Uterus (tissue), 4 donors: ENCODE results near the gene SETBP1. TPM values are rescaled to one million over a fixed set of nuclear protein-coding genes. Genes with fewer than 3 reads are reported as not detected.

ENCODE experiments used
- DNase-seq, 2 donors: peaks; one replicate each; pipeline ENCODE4 v3.0.0-alpha.2; 2019 to 2020
- H3K27ac ChIP-seq, 2 donors: fragments of 200-600 bp; sonication (generic); 1 replicate in 1 of 2; 2 replicates in 1 of 2; pipeline ENCODE4 v1.5.1; 2016 to 2018
- H3K27me3 ChIP-seq, 2 donors: fragments of 200-600 bp; sonication (generic); one replicate each; pipeline ENCODE4 v1.5.1; 2018 to 2019; ENCODE audit warnings: control low read depth in 1 of 2
- H3K36me3 ChIP-seq, 2 donors: fragments of 200-600 bp; sonication (generic); one replicate each; pipeline ENCODE4 v1.5.1; 2019; ENCODE audit warnings: control low read depth in 1 of 2
- H3K4me1 ChIP-seq, 2 donors: fragments of 200-600 bp; sonication (generic); one replicate each; pipeline ENCODE4 v1.5.1; 2018 to 2019; ENCODE audit warnings: control low read depth in 1 of 2
- H3K4me3 ChIP-seq, 2 donors: fragments of 200-600 bp; sonication (generic); 1 replicate in 1 of 2; 2 replicates in 1 of 2; pipeline ENCODE4 v1.5.1; 2018 to 2019; ENCODE audit warnings: mild to moderate bottlenecking in 1 of 2
- H3K9me3 ChIP-seq, 2 donors: fragments of 200-600 bp; sonication (generic); one replicate each; pipeline ENCODE4 v1.5.1; 2019; ENCODE audit warnings: control low read depth in 1 of 2
- POLR2A ChIP-seq, 2 donors: fragments of 450-650 bp; IDR thresholded peaks; one replicate each; pipeline ENCODE4 v1.6.1; 2016; ENCODE audit warnings: antibody characterized with exemption in 2 of 2, mild to moderate bottlenecking in 1 of 2, moderate library complexity in 1 of 2
- intact Hi-C: fragments of 100-400 bp; cut with DNase I; formaldehyde crosslinking; loops from one replicate; pipeline ENCODE4 v1.15.1; 2023; ENCODE audit warnings: low total_unique reads
- total RNA-seq, 4 donors: library from RNA; depleted of rRNA in 3 of 4; stranded (reverse); fragments of >200 nt in 3 of 4; gene quantifications; one replicate each; pipeline versions ENCODE4 v1.1.0 to v1.2.4, GENCODE V29; 2014 to 2023
- TF ChIP-seq, protein P1 (sequence below), 4 experiments: fragments of 200-600 bp in 2 of 4; fragments of 450-650 bp in 2 of 4; sonication (generic) in 2 of 4; IDR thresholded peaks; one replicate each; pipeline ENCODE4 v1.5.1; 2016 to 2019; ENCODE audit warnings: antibody characterized with exemption in 4 of 4, mild to moderate bottlenecking in 2 of 4, moderate library complexity in 1 of 4
- donor health status: DM: yes; HTN: yes; CAD: no.

SETBP1 gene
- total RNA-seq, 4 donors from 2014 or later, result 16.8 to 74.0 (median 36.9) TPM

DNA sequence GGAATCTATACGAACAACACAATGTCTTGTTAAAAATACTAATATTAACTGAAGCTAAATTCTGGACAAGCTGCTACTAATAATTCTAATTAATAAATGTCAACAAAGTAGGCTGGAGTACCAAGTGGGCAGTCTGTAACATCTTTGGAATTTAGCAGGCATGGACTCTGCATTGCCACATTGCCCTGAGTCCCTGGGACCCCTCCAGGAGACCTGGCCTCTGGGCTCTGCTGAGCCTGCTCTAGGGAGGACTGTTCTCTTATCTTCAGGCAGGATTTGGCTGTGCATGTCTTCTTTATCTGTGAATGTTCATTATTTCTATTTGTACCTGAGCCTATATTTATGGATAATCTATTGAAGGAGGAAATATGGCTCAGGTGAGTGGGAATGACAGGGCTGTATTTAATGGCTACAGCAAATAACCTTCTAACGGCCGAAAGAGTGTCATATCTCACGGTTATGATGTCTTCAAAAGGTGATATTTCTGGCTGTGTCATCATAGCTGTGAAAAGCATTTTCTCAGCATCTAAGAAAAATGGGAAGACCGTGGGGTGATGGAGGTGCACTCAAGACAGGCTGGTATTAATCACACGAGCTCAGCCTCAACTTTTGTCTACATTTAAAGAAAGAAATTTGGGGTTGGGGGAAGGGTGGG lies 28.6 kb upstream of the SETBP1 start:
- H3K27me3 ChIP-seq, result no peaks in the 10 kb centered on the region
- H3K9me3 ChIP-seq, result no peaks in the 10 kb centered on the region
- DNase-seq, result no peak
- no peak overlapping the region for H3K4me3 ChIP-seq
- H3K27ac ChIP-seq, result no peak overlapping the region
- no peaks in the 10 kb centered on the region for H3K4me1 ChIP-seq
- no peaks in the 10 kb centered on the region for H3K36me3 ChIP-seq
- TF ChIP-seq, protein P1, sequence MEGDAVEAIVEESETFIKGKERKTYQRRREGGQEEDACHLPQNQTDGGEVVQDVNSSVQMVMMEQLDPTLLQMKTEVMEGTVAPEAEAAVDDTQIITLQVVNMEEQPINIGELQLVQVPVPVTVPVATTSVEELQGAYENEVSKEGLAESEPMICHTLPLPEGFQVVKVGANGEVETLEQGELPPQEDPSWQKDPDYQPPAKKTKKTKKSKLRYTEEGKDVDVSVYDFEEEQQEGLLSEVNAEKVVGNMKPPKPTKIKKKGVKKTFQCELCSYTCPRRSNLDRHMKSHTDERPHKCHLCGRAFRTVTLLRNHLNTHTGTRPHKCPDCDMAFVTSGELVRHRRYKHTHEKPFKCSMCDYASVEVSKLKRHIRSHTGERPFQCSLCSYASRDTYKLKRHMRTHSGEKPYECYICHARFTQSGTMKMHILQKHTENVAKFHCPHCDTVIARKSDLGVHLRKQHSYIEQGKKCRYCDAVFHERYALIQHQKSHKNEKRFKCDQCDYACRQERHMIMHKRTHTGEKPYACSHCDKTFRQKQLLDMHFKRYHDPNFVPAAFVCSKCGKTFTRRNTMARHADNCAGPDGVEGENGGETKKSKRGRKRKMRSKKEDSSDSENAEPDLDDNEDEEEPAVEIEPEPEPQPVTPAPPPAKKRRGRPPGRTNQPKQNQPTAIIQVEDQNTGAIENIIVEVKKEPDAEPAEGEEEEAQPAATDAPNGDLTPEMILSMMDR (IDR thresholded peaks at IDR 0.05), result no peak
- no peak for TF ChIP-seq POLR2A (IDR thresholded peaks at IDR 0.05)
- intact Hi-C loops, result no loop called here

DNA sequence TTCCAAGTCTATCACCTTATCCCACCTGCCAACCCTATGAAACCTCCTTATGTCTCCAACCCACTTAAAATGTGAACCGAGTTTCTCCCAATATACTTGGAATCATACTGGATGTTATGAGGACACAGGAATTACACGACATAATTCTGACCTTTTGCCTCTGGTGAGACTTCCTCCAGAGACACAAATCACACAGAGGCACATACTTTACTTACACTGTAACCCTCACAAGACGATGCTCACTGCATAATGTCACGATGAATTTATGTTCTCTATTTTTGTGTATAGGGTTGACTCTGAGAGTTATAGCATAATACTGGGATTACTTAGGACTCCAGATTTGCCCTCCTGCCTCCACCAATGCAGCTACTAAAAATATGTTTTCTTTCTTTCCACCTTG lies 28.0 kb upstream of the SETBP1 start:
- H3K27ac ChIP-seq, result no peak overlapping the region
- H3K36me3 ChIP-seq, result no peaks in the 10 kb centered on the region
- TF ChIP-seq, protein P1 (IDR thresholded peaks at IDR 0.05), result no peak
- TF ChIP-seq POLR2A (IDR thresholded peaks at IDR 0.05), result no peak
- H3K4me1 ChIP-seq, result no peaks in the 10 kb centered on the region
- no peaks in the 10 kb centered on the region for H3K9me3 ChIP-seq
- no peak for DNase-seq
- intact Hi-C loops, result no loop called here
- H3K4me3 ChIP-seq, result no peak overlapping the region
- no peaks in the 10 kb centered on the region for H3K27me3 ChIP-seq

DNA sequence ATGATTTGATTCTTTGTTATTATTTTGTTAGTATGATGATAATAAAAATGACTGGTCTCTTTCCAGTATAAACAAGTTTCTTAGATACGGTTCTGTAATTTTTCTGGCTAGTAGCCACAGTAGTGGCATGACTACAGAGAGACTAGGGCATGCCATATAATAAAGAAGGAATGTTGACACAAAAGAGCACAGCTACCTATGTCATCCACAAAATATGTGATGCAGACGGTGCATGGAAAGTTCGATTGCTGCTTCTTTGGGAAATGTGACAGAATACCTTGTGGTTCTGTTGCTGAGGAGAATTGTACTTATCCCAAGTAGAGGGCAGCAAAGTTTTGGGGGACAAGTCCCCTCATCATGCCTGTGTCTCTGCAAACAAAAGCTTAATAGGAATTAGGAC lies 26.1 kb upstream of the SETBP1 start:
- no peak for DNase-seq
- Histone ChIP-seq H3K4me3 (no peak overlapping the region), H3K27ac (no peak overlapping the region), H3K36me3 (no peaks in the 10 kb centered on the region), H3K9me3 (no peaks in the 10 kb centered on the region), H3K4me1 (no peaks in the 10 kb centered on the region), H3K27me3 (no peaks in the 10 kb centered on the region)
- TF ChIP-seq, protein P1 (IDR thresholded peaks at IDR 0.05), result no peak
- no peak for TF ChIP-seq POLR2A (IDR thresholded peaks at IDR 0.05)
- intact Hi-C loops, result no loop called here

DNA sequence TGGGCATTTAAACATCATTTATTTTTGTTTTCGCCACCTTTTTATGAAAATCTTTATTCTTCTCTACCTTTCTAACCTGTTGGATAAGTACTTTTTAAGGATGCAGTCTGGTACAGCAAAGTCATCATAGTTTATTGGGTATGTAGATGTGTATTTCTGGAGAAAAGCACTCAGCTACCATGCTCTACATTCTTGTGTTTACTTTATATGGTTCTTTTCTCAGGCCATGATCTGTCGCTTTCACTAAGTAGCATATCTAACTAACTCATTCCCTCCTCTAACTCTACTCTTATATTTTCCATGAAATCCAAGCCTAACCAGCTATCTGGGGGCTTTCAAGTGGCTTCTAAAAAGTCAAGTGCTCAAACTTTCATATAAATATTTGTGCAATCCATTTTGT lies 25.3 kb upstream of the SETBP1 start:
- Histone ChIP-seq H3K4me3 (no peak overlapping the region), H3K27me3 (no peaks in the 10 kb centered on the region), H3K4me1 (no peaks in the 10 kb centered on the region), H3K36me3 (no peaks in the 10 kb centered on the region), H3K27ac (no peak overlapping the region), H3K9me3 (no peaks in the 10 kb centered on the region)
- DNase-seq, result no peak
- intact Hi-C loops, result no loop called here
- TF ChIP-seq POLR2A (IDR thresholded peaks at IDR 0.05), result no peak
- TF ChIP-seq, protein P1 (IDR thresholded peaks at IDR 0.05), result no peak

GRCh38 chr18:44659771-44660170 lies 20.9 kb upstream of the SETBP1 start:
- Histone ChIP-seq H3K9me3 (no peaks in the 10 kb centered on the region), H3K27me3 (no peaks in the 10 kb centered on the region), H3K36me3 (no peaks in the 10 kb centered on the region), H3K4me1 (no peaks in the 10 kb centered on the region), H3K27ac (no peak overlapping the region), H3K4me3 (no peak overlapping the region)
- intact Hi-C loops, result no loop called here
- no peak for DNase-seq
- no peak for TF ChIP-seq POLR2A (IDR thresholded peaks at IDR 0.05)
- TF ChIP-seq, protein P1 (IDR thresholded peaks at IDR 0.05), result no peak
